ENCODE results near the gene SEPTIN12. TPM values are rescaled to one million over a fixed set of nuclear protein-coding genes. Genes with fewer than 3 reads are reported as not detected.

The SEPTIN12 gene
- total RNA-seq, 1 experiment from 2014 or later = not detected

GRCh38 chr16:4766875-4767628 lies 21.1 kb downstream of the SEPTIN12 start, which contains the start of gene ZNF500:
TSS of gene ZNF500 (minus strand) at chr16:4767162. CDS start at chr16:4765978, 1,184 bp downstream.
- Histone ChIP-seq H3K9me2 (ENCODE audit: insufficient read depth) (no peaks in the 10 kb centered on the region), H3K36me3 (ENCODE audit: low read depth) (no peaks in the 10 kb centered on the region), H3K4me2 (peak within 1 kb of the TSS; percentile 89), H3K27me3 (ENCODE audit: insufficient read depth, low read depth) (no peaks in the 10 kb centered on the region), H4K20me1 (ENCODE audit: insufficient read depth) (no peaks in the 10 kb centered on the region), H3K79me2 (ENCODE audit: low read depth) (peaks cover 17% of the 10 kb centered on the region), H3K9me3 (ENCODE audit: insufficient read depth, low read depth) (no peaks in the 10 kb centered on the region), H3K4me1 (replicated peaks; ENCODE audit: insufficient read depth) (peaks cover 10% of the 10 kb centered on the region), H3K4me3 (peak within 1 kb of the TSS; percentile 70), H3F3A (ENCODE audit: insufficient read depth, low read depth) (peaks cover 11% of the 10 kb centered on the region; the same call in 1 of the 2 replicates), H3K27ac (peak within 1 kb of the TSS; percentile 68), H2AFZ (peak within 1 kb of the TSS; percentile 85)
- DNase-seq = peak; percentile 89 to 99
- BruUV-seq (replicated peaks) = no TSS peak
- no peak for TF ChIP-seq CTCF (conservative IDR thresholded peaks at IDR 0.05)
- TF ChIP-seq EZH2 (IDR thresholded peaks at IDR 0.05; ENCODE audit: low read depth) = no peak
- intact Hi-C loops (cut with micrococcal nuclease; ENCODE audit: unreplicated experiment) = loop anchor here (5.0 kb wide), 1 partner anchor 190 kb away; the partner anchor contains the start of gene SEC14L5
- CTCF ChIA-PET = no interaction called here
- POLR2A ChIA-PET (ENCODE audit: unreplicated experiment) = interaction anchor here (0.7 kb wide), 1 partner anchor 35 kb away, joined by 3 read pairs; the partner anchor contains the start of gene ROGDI

DNA sequence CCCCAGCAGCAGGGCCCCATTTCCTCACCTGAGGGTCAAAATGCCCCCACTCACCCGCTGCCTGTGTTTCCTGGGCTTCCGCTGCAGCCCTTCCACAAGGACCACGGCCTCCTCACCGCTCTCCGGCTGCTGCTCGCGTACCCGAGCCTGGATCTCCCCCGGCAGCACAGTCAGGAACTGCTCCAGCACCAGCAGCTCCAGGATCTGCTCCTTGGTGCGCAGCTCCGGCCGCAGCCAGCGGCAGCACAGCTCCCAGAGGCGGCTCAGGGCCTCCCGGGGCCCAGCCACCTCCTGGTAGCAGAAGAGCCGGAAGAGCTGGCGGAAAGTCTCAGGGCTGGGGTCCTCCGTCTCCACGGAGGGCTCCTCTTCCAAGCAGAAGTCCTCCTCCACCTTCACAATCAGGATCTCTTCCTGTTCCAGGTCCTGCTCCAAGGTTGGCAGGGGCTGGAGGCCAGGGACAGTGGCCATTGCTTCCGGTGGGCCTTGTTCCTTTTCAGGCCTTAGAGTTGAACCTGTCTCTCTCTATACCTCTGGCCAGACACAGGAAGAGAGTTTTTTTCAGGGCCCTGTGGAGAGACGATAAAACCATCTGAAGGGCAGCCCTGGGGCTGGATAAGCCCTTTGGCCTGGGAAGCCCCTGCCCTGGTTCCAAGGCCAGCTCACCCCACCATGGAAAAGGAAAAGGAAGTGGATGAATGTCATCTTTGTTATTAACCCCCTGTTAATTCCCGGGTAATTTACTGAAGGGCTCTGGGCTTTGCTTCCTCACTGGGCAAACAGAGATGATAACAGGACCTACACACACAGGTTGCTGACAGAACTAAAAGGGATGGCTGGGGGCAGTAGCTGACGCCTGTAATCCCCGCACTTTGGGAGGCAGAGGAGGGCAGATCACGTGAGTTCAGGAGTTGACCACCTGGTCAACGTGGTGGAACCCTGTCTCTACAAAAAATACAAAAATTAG lies 22.4 kb downstream of the SEPTIN12 start:
- intact Hi-C loops (cut with micrococcal nuclease; ENCODE audit: unreplicated experiment) = loop anchor here (5.0 kb wide), 1 partner anchor 192 kb away; the partner anchor contains the start of gene SEC14L5
- Histone ChIP-seq H3K27me3 (ENCODE audit: insufficient read depth, low read depth) (no peaks in the 10 kb centered on the region), H2AFZ (peak overlapping the region; percentile 81; the same call in 1 of the 2 replicates), H3K27ac (no peak overlapping the region), H3K9me2 (ENCODE audit: insufficient read depth) (no peaks in the 10 kb centered on the region), H3K4me3 (peak overlapping the region; percentile 70), H3K79me2 (ENCODE audit: low read depth) (peaks cover 17% of the 10 kb centered on the region), H3K9me3 (ENCODE audit: insufficient read depth, low read depth) (no peaks in the 10 kb centered on the region), H3K4me2 (peak overlapping the region; percentile 89), H3K36me3 (ENCODE audit: low read depth) (no peaks in the 10 kb centered on the region), H4K20me1 (ENCODE audit: insufficient read depth) (no peaks in the 10 kb centered on the region), H3K4me1 (replicated peaks; ENCODE audit: insufficient read depth) (peaks cover 10% of the 10 kb centered on the region), H3F3A (ENCODE audit: insufficient read depth, low read depth) (peaks cover 11% of the 10 kb centered on the region; the same call in 1 of the 2 replicates)
- DNase-seq = no peak
- TF ChIP-seq EZH2 (IDR thresholded peaks at IDR 0.05; ENCODE audit: low read depth) (no peak), CTCF (conservative IDR thresholded peaks at IDR 0.05) (no peak)
- CTCF ChIA-PET = interaction anchor here (0.6 kb wide), 2 partner anchors 82 to 141 kb away, joined by 3 read pairs; partner anchors contain the start of gene MGRN1
- POLR2A ChIA-PET (ENCODE audit: unreplicated experiment) = interaction anchor here (0.6 kb wide), 1 partner anchor 32 kb away, joined by 8 read pairs; the partner anchor contains the start of genes ANKS3 and DNAAF8
- BruUV-seq (replicated peaks) = no TSS peak

DNA sequence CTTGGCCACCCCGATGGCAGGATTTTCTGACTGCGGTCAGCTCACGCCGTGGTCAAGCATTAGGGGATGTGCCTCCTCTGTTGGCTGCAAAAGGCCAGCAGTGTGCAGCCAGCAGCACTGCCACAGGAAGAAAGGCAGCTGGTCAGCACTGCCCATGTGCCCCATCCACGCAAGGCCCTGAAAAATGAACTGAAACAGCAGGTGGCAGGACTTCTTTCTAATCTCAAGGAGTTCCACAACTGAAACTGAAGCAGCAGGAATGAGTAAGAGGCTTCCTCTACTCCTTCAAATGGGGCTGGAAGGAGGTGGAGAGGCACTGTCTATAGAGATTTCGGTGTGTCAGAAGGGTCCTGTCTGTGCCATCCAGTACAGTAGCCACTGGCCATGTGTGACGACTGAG lies 24.4 kb downstream of the SEPTIN12 start:
- H3F3A ChIP-seq (ENCODE audit: insufficient read depth, low read depth) = peaks cover 8% of the 10 kb centered on the region; the same call in 1 of the 2 replicates
- no peak overlapping the region for H3K4me2 ChIP-seq
- H2AFZ ChIP-seq = no peak overlapping the region
- intact Hi-C loops (cut with micrococcal nuclease; ENCODE audit: unreplicated experiment) = no loop called here
- H3K36me3 ChIP-seq (ENCODE audit: low read depth) = 0 out of 2 replicates have a peak, but pooled peaks cover 3% of the 10 kb centered on the region
- H3K4me3 ChIP-seq = no peak overlapping the region
- DNase-seq = no peak
- CTCF ChIA-PET = no interaction called here
- no peaks in the 10 kb centered on the region for H4K20me1 ChIP-seq (ENCODE audit: insufficient read depth)
- no peaks in the 10 kb centered on the region for H3K9me3 ChIP-seq (ENCODE audit: insufficient read depth, low read depth)
- POLR2A ChIA-PET (ENCODE audit: unreplicated experiment) = no interaction called here
- peaks cover 17% of the 10 kb centered on the region for H3K79me2 ChIP-seq (ENCODE audit: low read depth)
- no peak overlapping the region for H3K27ac ChIP-seq
- H3K9me2 ChIP-seq (ENCODE audit: insufficient read depth) = no peaks in the 10 kb centered on the region
- peaks cover 7% of the 10 kb centered on the region; the same call in 1 of the 2 replicates for H3K4me1 ChIP-seq (replicated peaks; ENCODE audit: insufficient read depth)
- H3K27me3 ChIP-seq (ENCODE audit: insufficient read depth, low read depth) = no peaks in the 10 kb centered on the region
- BruUV-seq (replicated peaks) = no TSS peak
- TF ChIP-seq EZH2 (IDR thresholded peaks at IDR 0.05; ENCODE audit: low read depth) (no peak), CTCF (conservative IDR thresholded peaks at IDR 0.05) (no peak)

Measured in PC-9 (cell line).